Esophagus muscularis mucosa (tissue), 3 donors: Measurements from ENCODE around the gene NCAPH2.

Experiments
- CTCF ChIP-seq, 3 experiments: fragments of 200-600 bp in 2 of 3; fragments of 450-650 bp in 1 of 3; sonication (generic) in 2 of 3; IDR thresholded peaks; one replicate each; pipeline ENCODE4 v1.5.1; 2017 to 2019; ENCODE audit warnings: antibody characterized with exemption in 3 of 3, mild to moderate bottlenecking in 2 of 3, moderate library complexity in 1 of 3
- POLR2A ChIP-seq: fragments of 450-650 bp; IDR thresholded peaks from one replicate; pipeline ENCODE4 v1.6.1; 2017; ENCODE audit warnings: antibody characterized with exemption, moderate library complexity, mild to moderate bottlenecking, low read depth

GRCh38 chr22:50483556-50483955 is 24.5 kb upstream of the NCAPH2 start:
- no peak for TF ChIP-seq POLR2A
- no peak for TF ChIP-seq CTCF (IDR thresholded peaks at IDR 0.05)
